HG02571 (cell line): ENCODE data around the gene FYB1.
"Not testable (repeated sequence)": the region's sequence is repeated elsewhere in the genome, so short reads cannot be mapped to it uniquely, and the experiment has no call there.

Source experiments
- ATAC-seq: cut with Tn5 transposase; IDR thresholded peaks from one replicate; pipeline ENCODE4 v1.9.1; 2021; ENCODE audit warnings: mild to moderate bottlenecking, moderate library complexity; ENCODE audit not compliant: unreplicated experiment

The FYB1 gene

DNA sequence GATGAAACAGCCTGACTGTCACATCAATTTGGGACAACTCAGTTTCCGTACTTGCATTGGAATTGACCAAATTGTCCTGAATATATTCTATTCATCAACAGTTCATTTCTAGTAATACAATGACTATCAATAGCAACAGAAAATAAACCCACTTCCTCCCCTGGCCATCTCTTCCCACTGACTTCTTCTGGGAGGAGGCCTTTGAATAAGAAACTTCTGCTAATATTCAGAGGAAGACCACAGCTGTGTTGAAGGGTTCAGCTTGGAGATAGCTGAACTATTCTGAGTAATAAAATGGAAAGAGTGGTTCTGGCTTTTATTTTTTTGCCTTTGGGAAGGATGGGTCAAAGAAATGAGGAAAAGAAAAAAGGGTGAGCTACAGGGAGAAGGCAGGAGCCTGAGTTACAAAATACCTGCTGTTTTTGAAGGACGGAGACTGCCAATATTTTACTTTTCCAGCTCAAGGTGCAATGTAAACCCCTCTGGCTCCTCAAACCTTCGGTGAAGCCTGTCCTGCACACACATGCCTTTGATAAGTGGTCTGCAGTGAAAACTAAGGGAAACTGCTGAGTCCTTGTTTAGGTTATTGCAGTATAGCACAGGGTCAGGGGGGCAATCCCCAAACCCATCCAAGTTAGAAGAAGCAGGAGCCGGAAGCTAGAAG, 29.9 kb downstream of the FYB1 start:
- ATAC-seq: no peak

DNA sequence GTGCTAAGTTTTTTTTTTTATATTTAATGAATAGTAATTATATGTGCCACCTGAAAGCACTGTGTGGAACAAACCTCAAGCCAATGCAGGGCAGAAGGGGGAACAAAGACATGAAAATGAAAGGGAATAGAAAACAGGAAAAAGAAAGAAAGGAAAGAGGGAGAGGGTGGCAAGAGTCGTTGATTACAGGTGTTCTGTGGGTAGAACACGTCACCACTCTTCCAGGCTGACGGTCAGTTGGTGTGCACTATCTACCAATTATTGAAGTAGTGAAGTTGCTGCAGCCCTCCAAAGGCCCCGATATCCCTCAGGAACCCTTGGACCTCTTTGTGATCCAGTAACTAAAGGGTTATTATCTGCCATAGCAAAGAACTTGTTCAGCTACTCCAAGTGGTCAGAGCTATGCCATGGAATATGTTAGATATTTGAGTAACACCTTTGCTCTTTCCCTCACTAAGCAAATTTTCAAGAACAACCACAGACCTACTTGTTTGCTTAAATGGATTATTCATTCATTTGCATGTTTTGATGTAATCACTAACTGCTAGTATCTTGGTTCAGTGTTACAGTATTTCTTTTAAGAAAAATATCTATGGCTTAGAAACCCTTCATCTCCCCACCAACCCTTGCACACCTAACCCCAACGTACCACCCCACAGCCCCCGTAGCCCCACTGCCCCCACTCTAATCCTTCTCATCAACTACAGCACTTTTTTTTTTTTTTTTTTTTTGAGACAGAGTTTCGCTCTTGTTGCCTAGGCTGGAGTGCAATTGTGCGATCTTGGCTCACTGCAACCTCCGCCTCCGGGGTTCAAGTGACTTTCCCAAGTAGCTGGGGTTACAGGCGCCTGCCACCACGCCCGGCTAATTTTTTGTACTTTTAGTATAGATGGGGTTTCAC, 31.3 kb downstream of the FYB1 start:
- ATAC-seq: no peak

DNA sequence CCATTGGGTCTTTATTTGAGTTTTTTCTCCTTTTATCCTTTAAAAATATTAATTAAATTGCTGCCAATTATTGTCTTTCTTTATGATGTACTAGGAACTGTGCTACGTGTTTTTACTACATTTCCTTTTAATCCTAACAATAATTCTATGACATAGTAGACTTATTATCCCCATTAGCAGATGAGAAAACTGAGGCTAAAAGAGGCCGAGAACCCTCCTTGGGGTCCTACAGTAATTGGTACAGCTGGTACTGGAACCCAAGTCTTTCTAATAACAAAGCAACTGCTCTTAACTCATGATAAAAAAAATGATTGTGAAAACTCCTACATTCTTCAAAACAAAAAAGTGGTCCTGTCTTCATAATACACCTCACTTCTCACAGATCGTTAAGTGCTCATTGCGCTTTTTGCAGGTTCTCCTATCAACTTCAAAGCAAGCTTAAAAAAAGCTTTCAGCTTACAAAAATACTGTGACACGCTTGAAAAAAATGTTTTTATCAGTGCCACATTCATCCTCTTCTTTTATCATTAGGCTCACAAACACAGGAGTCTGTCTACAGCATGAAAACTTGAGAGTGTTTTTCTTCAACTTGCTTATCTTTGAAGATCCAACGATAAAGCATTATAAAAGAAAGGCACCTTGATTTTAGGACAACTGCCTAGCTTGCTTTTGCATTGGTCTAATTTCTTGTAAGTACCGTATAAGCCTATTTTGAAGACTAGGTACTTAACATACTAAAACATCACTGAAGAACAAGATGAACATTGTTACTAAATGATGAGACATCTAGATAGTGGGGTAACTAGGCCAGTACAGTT, 32.4 kb downstream of the FYB1 start:
- ATAC-seq: no peak

DNA sequence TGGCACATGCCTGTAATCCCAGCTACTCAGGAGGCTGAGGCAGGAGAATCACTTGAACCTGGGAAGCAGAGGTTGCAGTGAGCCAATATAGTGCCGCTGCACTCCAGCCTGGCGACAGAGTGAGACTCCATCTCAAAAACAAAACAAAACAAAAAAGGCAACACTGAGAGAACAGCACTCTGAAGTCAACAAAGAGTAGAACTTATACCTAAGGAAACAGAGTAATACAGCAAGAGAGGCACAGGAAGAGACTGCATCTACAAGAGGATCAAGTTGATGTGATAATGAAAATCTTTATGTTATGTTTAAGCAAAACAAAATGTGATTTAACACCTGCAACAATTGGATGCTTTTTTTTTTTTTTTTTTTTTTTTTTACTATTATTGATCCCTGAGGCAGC, 33.1 kb downstream of the FYB1 start:
- ATAC-seq: no peak

DNA sequence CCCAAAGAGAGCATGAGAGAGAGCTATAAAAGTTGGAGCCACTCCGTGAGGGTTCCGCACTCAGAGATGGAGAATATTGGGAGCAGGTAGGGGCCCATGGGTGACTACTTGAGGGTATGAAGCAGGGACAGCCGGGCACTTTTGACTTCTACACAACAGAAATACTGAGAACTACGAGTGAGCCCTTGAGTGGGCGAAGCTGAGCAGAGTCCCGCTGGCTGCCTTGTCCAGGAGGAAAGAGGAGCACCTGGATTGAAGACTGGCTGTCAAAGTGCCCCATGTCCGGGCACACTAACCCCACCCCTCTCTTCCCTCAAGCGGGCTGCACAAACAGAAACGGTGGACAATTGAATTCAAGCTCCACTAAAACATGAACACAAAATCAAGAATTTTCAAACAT, 33.6 kb downstream of the FYB1 start:
- no peak for ATAC-seq

DNA sequence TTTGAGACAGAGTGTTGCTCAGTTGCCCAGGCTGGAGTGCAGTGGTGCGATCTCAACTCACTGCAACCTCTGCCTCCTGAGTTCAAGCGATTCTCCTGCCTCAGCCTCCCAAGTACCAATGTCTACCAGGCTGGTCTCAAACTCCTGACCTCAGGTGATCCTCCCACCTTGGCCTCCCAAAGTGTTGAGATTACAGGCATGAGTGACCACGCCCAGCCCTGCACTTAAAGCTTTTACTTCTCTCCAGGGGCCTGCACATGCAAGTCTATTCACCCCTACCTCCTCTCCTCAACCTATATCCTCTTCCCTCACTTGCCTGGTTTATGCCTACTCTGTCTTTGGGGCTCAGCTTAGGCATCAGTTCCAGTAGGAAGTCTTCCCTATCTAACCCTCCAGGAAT, 39.8 kb downstream of the FYB1 start:
- not testable (repeated sequence) for ATAC-seq

DNA sequence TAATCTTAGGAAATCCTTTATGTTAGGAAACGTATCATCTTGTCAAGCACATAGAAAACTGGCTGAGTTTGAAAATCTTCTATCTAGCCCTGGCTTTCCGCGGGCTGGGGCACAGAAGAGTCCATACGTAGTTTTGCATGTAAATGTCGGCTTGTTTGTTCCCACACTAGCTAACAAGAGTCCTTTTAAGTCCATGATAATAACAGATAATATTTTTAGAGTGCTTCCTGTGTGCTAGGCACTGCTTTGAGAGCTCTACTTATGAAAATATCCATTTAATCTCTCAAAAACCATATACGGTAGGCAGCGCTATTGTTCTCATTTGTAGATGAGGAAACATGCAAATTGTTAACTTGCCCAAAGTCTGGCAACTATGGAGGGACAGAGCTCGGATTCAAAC, 40.5 kb downstream of the FYB1 start:
- no peak for ATAC-seq

DNA sequence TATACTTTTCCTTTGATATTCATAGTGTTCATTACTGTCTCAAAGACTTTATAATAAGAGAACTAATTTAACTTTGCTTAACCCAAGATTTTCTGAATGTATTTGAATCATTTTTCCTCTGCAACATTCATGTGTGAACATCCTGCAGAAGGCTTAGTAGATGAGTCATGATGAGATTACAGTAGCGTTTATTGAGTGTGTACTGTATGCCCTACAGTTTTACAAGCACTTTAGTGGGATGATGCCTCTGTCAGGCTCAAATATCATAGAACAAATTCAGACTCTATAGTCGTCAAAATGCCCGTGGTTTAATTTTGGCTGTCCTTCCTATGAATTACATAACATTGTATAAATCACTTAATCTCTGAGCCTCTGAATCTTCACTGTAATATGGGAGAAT, 41.2 kb downstream of the FYB1 start:
- no peak for ATAC-seq

DNA sequence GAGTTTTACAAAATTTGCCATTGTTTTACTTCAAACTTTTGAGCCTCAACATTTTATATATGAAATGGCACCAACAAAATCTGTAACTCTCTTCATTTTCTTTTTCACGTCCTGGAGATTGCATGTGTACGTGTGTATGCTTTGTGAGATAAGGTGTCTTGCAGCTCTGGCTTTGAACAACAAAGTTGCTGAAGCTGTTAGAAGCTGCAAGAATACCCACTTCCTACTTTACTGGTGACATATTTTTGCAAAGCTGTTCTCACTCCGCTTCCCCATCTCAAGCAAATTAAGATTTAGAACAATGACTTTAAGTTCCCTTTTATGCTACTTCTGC, 41.8 kb downstream of the FYB1 start:
- ATAC-seq: no peak

DNA sequence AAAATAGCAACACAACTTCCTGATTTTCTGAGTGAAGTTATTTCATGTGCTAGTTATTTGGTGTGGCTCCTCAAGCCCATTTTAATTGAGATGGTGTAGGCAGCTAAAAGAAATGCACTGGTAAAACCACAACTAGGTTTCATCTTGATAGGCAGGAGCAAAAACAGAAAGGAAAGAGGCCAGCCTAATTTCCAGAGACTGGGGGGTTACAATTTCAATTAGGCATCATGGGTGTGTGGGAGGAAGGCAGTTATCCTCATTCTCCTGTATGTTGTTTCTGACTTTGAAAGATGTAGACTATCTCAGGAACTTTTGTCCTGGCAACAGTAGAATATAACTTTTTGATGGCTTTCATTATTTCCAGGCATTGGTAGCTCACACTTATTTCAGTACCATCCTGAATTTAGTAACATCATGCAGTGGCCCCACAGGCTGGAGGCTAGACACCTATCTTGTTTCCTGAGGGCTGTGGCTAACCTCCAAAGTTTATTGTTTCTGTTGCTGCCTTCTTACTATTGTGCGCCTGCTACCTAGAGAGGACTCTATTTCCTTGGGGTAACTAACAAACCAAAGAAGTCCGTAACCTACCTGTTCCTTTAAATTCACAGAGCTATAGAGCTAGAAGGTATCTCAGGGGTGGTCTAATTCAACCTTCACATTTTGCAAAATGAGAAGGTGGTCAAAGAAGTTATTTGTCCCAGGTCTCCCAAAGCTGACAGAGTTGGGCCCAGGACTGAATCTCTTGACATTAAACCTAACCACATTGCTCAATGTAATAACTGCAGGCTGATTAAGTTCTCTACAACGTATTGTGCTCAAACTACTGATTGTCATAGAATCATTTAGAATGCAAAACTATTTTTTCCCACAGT, 42.4 kb downstream of the FYB1 start:
- no peak for ATAC-seq

DNA sequence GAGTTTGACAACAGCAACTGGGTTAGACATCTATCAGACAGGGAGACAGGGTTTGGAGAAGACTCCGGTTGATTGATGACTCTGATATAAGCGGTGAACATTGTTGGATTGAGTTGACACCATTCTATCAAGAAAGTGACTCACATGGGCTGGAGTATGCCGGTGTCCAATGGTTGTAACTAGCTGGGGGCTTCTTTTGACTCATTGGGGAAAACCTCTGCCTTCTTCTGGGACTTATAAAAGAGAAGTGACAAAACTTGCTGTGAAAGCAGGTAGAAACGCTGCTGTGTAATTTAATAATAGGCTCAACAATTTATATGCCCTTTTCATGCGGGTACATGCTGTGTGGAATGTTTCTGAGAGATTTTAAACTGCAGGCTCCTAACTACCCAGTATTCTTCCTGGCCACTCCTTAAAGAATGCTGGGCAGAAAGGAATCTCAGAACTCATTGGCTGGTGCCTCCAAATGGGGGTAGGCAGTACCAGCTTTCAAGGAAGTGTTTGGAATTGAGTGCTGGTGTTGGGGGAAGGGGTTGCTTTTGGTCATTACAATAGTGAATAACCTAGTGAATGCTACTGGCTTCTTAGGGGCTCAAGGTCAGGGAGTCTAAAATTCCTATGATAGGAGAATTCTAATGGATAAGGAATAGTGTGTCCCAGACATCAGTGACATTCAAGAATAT, 43.9 kb downstream of the FYB1 start:
- ATAC-seq: no peak

DNA sequence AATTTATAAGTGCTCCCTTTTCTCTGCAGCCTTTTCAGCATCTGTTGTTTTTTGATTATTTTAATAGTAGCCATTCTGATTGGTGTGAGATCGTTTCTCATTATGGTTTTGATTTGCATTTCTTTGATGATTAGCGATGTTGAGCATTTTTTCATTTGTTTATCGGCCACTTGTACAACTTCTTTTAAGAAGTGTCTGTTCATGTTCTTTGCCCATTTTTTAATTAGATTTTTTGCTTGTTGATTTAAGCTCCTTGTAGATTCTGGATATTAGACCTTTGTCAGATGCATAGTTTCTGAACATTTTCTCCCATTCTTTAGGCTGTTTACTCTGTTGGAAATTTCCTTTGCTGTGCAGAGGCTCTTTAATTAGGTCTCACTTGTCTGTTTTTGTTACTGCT, 46.3 kb downstream of the FYB1 start:
- ATAC-seq: no peak

DNA sequence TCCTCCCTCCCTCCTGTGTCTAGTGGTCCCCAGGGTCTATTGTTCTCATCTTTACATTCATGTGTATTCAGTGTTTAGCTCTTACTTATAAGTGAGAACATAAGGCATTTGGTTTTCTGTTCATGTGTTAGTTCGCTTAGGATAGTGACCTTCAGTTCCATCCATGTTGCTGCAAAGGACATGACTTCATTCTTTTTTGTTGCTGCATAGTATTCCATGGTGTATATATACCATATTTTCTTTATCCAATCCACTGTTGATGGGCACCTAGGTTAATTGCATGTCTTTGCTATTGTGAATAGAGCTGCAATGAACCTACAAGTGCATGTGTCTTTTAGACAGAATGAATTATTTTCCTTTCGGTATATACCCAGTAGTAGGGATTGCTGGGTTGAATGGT, 46.8 kb downstream of the FYB1 start:
- no peak for ATAC-seq

DNA sequence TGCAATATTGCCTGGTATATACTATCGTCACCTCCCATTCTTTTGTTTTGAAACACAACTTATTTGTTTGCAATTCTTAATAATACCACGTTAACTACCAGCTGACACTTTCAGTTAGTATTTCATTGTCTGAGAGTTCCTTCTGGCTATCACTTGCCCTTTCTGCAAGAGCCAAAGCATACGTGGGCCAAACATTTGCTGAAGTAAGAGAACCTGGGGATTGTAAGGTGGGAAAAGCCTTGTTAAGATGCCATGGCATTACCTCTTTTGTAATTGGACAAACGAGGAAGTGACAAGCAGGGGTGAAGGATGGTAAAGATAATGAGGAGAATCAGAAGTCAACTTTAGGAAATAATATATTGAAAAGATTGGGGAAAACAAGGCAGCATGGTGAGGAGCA, 47.7 kb downstream of the FYB1 start:
- no peak for ATAC-seq

DNA sequence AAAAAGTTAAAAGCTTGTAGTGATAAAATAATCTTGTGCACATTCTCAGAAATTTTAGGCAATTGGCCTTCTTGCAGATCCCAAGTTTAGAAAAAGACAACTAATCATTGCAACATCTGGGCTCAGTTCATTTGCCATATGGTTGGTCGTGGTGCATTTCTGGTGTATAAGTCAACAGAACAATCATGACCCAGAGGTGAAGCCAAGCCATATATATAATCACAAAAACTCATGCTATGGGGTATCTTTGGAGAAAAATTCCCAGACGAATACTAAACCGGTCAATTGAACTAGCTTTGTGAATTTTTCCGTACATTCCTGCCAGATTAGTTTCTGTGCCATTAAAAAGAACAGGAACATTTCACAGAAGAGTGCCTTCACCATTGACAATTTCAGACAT, 50.3 kb downstream of the FYB1 start:
- ATAC-seq: no peak

DNA sequence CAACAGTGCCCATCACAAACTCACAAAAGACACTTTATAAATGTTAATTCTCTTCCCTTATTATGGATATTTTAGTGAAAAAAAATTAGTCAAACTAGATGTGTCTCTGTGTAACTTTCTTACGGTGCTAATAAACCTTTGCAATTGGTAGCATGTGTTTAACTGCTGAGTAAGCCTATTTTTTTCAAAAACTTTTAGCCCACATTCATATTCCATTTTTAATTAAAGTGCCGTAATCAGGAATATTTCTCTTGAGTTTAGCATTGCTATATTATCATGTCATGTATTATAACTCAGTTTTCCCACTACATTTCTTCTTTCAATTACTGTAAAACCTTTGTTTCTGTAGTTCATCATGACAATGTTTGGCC, 51.4 kb downstream of the FYB1 start:
- no peak for ATAC-seq

DNA sequence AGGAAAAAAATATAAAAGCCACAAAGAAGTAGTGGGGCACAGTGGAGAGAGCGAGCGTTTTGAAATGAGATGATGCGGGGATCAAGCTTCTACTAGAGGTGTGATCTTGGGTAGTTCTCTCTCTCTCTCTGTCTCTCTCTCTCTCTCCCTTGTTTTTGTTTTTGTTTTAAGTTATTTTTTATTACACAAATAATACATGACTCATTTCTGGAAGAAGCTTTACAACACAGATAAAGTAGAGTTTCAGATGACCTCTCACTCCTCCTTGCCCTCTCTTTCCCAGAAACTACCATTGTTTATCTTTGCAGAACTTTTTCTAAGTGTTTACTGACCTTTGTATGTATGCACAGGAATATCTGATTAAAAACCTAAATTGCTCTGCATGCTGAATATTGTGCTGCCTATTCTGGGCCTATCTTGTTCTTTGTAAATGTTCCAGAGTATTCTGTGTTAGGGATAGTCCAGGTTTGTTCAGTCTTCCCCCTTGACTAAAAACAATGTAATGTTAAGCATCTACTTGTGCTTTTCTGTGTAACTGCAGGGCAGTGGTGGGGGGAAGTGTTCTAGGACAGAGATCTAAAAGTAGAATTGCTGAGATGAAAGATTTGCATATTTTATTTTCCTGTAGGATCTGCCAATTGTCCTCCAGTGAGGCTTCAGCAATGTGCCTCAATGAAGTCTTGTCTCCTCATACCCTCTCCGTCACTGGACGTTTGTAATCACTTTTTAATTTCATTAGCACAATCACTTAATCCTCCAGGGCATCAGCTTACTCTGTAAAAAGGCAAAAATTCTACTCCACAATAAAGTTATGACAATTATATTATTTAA, 52.0 kb downstream of the FYB1 start:
- ATAC-seq: no peak

DNA sequence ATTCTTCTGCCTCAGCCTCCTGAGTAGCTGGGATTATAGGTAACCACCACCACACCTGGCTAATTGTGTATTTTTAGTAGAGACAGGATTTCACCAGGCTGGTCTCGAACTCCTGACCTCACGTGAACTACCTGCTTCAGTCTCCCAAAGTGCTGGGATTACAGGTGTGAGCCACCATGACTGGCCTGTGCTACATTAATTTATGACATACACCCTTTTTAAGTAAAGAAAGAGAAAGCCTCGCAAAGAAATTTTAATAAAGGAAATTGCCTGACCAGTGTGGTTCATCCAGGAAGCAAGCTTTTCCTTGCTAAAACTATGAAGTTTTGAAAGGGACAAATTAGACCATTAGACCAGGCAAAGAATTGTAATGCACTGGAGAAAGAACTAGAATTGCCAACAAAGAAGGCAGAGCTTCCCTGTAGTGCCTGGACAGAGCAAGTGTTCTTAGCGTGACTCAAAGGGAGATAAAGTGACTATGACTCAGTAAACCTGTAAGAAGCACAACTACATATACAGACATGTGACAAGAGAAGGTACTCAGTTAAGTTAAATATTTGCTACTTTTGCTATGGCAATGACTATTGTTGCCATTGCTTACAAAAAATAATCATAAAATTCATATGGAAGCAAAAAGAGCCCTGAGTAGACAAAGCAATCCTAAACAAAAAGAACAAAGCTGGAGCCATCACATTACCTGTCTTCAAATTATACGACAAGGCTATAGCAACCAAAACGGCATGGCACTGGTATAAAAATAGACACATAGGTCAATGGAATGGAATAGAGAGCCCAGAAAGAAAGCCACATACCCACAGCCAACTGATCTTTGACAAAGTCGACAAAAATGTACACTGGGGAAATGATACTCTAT, 54.6 kb downstream of the FYB1 start:
- ATAC-seq: no peak
